Cardiac atrium fibroblast (primary cell): ENCODE results near the gene MROH2B. TPM values are rescaled to one million over a fixed set of nuclear protein-coding genes. Genes with fewer than 3 reads are reported as not detected.

Source experiments
- total RNA-seq: library from RNA; depleted of rRNA; stranded (reverse); fragments of >200 nt; gene quantifications from 2 replicates; pipeline ENCODE4 v1.2.3, GENCODE V29; 2015

MROH2B gene
- total RNA-seq, result not detected in 2 replicates

GRCh38 chr5:41071242-41071641 is at the start of gene MROH2B:
Gene MROH2B (minus strand): TSS chr5:41071342. CDS start chr5:41070852, 490 bp downstream.

Other genes starting within 250 kb of the MROH2B start
- gene RPL37, start 236.1 kb downstream of the MROH2B start, total RNA-seq, result 51.6 and 62.5 TPM in 2 replicates
- gene CARD6, start 230.0 kb downstream of the MROH2B start, total RNA-seq, result 10.5 and 19.9 TPM in 2 replicates
- gene C7, start 161.8 kb downstream of the MROH2B start, total RNA-seq, result 1,610 and 3,690 TPM in 2 replicates
- 24.5 and 26.9 TPM in 2 replicates for gene C6, start 142.2 kb upstream of the MROH2B start, total RNA-seq